WI38 (cell line): Measurements from ENCODE around the gene CACNA2D3.
"Not testable (repeated sequence)": the region's sequence is repeated elsewhere in the genome, so short reads cannot be mapped to it uniquely, and the experiment has no call there.

ENCODE experiments used
- H3K4me3 ChIP-seq: 2 replicates; pipeline ENCODE4 v1.5.1; 2011; ENCODE audit warnings: low read depth, mild to moderate bottlenecking, control low read depth, low read length
- TF ChIP-seq, protein P1 (sequence below): IDR thresholded peaks from 2 replicates; pipeline ENCODE4 v1.5.1; 2012; ENCODE audit warnings: low read depth, mild to moderate bottlenecking, control low read depth, low read length

Gene CACNA2D3

DNA sequence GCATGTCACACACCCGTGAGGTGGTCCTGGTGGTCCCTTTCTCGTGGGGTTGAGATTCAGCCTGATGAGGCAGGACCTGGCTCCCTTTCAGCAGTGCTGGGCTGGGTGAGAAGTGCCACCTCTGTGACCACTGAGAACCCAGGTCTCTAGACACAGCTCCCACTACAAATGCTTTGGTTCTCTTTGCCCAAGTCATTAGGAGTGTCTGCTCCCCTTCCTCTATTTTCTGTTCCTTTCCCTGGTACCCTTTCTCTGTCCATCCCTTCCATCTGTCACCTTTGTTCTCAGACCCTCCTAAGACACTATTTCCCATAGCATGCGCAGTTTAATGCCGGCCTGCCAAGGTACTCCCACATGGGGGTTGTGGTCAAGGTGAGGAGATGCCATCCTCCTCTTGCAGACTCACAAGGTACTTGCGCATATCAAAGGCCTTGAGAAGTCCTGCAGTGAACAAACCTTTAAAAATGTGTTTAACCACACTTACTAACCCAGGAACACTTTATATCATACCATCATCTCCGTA lies 507.8 kb downstream of the CACNA2D3 start:
- no peak overlapping the region for H3K4me3 ChIP-seq
- TF ChIP-seq, protein P1, sequence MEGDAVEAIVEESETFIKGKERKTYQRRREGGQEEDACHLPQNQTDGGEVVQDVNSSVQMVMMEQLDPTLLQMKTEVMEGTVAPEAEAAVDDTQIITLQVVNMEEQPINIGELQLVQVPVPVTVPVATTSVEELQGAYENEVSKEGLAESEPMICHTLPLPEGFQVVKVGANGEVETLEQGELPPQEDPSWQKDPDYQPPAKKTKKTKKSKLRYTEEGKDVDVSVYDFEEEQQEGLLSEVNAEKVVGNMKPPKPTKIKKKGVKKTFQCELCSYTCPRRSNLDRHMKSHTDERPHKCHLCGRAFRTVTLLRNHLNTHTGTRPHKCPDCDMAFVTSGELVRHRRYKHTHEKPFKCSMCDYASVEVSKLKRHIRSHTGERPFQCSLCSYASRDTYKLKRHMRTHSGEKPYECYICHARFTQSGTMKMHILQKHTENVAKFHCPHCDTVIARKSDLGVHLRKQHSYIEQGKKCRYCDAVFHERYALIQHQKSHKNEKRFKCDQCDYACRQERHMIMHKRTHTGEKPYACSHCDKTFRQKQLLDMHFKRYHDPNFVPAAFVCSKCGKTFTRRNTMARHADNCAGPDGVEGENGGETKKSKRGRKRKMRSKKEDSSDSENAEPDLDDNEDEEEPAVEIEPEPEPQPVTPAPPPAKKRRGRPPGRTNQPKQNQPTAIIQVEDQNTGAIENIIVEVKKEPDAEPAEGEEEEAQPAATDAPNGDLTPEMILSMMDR, result no peak

DNA sequence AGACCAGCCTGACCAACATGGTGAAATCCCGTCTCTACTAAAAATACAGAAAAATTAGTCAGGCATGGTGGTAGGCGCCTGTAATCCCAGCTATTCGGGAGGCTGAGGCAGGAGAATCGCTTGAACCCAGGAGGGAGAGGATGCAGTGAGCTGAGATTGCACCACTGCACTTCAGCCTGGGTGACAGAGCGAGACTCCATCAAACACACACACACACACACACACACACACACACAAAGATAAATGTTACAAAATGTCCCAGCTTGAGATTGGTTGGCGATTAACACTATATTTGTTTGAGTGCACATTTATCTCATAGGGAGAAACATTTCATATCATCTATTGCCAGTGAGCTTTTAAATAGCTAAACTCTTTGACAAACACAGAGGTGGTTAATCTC lies 508.6 kb downstream of the CACNA2D3 start:
- not testable (repeated sequence) for H3K4me3 ChIP-seq

DNA sequence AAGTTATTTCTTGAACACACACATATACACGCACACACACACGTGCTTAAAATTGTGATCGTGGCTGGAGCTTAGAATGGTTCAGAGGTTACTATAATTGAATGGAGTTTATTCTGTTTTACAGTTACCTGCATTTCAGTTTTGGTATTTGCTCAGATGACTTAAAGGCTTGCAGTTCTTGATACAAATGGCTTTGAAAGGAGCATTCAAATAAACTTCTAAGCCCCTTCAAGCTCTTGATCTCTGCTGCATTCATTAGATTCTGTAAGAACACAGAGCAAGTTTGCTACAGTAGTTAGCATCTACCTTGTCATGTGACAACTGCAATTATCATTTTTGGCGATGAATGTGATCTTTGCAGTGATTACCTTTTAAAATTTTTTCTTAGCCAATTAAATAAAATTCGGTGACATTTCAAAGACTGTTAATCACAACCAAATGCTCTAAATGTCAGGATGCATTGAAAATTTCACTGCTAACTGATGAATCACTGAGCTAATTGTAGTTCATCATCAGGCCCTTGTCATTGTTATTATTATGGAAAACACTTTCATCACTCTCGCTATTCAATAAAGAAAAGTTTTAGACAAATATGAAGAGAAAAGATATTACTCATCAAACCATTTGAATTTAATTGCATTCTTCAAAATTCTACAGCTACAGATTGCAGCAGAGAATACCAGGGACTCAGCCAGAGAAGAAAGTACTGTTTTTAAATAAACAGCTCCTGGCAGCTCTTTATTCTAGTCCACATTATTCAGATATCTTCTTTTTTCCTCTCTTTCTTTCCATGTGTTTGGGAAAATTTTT lies 509.4 kb downstream of the CACNA2D3 start:
- H3K4me3 ChIP-seq, result no peak overlapping the region
- TF ChIP-seq, protein P1, result no peak

DNA sequence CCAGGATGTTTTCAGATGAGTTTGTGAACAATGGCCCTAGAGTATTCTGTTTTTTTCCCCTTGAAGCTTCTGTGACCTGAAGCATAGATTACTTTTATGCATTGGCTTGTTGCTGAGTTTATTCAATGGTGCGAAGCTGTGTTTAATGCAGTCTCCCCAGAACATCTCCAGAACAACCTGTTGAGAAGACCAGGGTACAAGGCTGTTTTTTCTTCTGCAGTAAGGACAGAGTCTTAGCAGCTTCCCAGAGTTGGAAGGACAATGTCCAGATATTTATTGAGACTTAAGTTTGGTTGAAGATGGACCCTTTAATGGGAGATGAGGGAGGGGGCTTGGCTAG lies 509.9 kb downstream of the CACNA2D3 start:
- no peak overlapping the region for H3K4me3 ChIP-seq
- TF ChIP-seq, protein P1, result no peak

DNA sequence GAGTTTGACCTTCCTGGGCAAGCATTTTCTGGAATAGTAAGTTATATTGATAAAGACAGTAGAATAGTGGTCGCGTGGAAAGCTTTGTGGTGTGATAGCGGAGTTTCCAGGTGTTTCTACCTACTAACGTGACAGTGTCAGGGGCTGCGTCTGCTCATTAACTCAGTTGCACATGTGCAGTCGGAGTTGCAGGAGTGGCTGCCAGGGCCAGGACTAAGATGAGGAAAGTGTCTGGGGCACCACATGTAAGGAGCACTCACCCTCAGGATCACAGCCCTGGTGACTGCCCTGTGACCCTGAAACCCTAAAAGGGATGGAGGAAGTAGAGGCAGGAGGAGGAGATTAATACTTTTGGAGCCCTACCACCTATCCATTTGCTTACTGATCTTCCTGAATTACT lies 510.5 kb downstream of the CACNA2D3 start:
- TF ChIP-seq, protein P1, result no peak
- H3K4me3 ChIP-seq, result no peak overlapping the region

DNA sequence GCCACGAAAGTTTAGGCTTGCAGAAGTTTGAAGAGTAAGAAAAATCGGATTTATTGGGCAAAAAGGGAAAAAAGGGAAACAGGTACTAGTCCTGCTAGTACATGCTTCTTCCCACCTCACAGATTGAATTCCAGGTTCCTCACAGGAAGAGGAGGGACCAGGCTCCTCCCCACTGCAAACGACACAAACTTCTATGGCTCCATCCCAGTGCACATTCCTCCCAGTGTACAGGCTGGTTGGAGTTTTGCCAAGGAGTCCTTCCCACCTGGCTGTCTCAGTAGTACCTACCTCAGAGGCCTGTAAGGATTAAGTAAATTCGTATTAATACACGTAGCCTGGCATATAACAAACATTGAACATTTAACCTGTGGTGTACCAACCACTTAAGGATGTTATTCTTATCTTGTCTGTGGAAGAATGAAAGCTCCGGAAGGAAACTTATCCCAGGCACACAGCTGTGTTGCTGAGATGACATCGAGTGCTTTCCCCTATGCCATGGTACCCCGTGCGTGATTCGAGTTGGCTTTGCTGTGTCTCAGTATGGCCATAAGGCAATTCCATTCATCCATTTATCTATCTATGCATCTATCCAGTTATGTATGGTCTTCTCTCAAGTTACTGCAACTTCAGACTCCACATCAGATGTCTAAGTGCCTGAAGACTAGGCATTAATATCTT lies 511.2 kb downstream of the CACNA2D3 start:
- TF ChIP-seq, protein P1, result no peak
- no peak overlapping the region for H3K4me3 ChIP-seq

DNA sequence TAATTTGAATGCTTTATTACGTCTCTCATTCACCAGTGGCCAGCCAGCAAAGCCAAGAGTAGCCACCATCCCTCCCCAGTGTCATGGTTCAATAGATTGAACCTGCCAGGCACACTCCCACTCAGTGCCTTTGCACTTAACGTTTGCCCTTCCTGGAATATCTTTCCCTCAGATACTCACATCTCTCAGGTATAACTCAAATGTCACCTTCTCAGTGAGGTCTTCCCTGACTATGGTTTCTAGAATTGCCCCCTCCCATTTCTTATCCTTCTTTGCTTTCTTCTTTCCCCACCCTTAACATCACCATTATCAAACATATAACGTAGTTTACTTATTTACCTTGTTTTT lies 511.7 kb downstream of the CACNA2D3 start:
- TF ChIP-seq, protein P1, result no peak
- H3K4me3 ChIP-seq, result no peak overlapping the region

DNA sequence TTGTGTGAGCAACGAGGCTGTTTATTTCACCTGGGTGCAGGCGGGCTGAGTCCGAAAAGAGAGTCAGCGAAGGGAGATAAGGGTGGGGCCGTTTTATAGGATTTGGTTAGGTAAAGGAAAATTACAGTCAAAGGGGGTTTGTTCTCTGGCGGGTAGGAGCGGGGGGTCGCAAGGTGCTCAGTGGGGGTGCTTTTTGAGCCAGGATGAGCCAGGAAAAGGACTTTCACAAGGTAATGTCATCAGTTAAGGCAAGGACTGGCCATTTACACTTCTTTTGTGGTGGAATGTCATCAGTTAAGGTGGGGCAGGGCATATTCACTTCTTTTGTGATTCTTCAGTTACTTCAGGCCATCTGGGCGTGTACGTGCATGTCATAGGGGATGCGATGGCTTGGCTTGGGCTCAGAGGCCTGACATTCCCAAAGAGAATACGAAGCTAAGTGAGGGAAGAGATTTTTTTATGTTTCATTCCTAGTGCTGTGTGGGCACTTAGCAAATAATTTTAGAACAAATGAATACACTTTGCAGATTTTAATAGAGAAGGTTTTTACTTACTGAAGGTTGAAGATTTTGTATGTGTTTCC lies 517.5 kb downstream of the CACNA2D3 start:
- H3K4me3 ChIP-seq, result not testable (repeated sequence)
